HepG2 (cell line): Measurements from ENCODE around the gene BCL2. TPM values are rescaled to one million over a fixed set of nuclear protein-coding genes. Genes with fewer than 3 reads are reported as not detected.

Source experiments
- CBX5 ChIP-seq: sonication (generic); formaldehyde crosslinking; IDR thresholded peaks from 2 replicates; pipeline ENCODE4 v1.4.0; 2020; ENCODE audit warnings: missing genetic modification reagents, borderline replicate concordance
- ESRRA ChIP-seq: sonication (generic); formaldehyde crosslinking; IDR thresholded peaks from 2 replicates; pipeline ENCODE4 v1.5.1; 2020; ENCODE audit warnings: mild to moderate bottlenecking, low read depth, missing genetic modification reagents
- FOXK1 ChIP-seq: sonication (generic); formaldehyde crosslinking; IDR thresholded peaks from 2 replicates; pipeline ENCODE4 v1.4.0; 2020; ENCODE audit warnings: low read depth, missing genetic modification reagents, borderline replicate concordance
- IRF2 ChIP-seq: IDR thresholded peaks from 2 replicates; pipeline ENCODE4 v1.6.1; 2018; ENCODE audit warnings: missing genetic modification reagents, missing compliant biosample characterization
- NFIC ChIP-seq: IDR thresholded peaks from 2 replicates; pipeline ENCODE4 v1.6.1; 2012; ENCODE audit warnings: mild to moderate bottlenecking, low read length, inconsistent platforms
- NR3C1 ChIP-seq: sonication (generic); formaldehyde crosslinking; IDR thresholded peaks from 2 replicates; pipeline ENCODE4 v1.4.0; 2020; ENCODE audit warnings: missing genetic modification reagents
- SETDB1 ChIP-seq: sonication (generic); formaldehyde crosslinking; IDR thresholded peaks from 2 replicates; pipeline ENCODE4 v1.5.1; 2020; ENCODE audit warnings: missing genetic modification reagents, mild to moderate bottlenecking, borderline replicate concordance
- TOE1 ChIP-seq: sonication (generic); formaldehyde crosslinking; IDR thresholded peaks from 2 replicates; pipeline ENCODE4 v1.4.0; 2020; ENCODE audit warnings: mild to moderate bottlenecking, missing genetic modification reagents
- TSC22D2 ChIP-seq: sonication (generic); formaldehyde crosslinking; IDR thresholded peaks from 2 replicates; pipeline ENCODE4 v1.5.1; 2020; ENCODE audit warnings: missing genetic modification reagents, mild to moderate bottlenecking, borderline replicate concordance
- ZBTB21 ChIP-seq: sonication (generic); formaldehyde crosslinking; IDR thresholded peaks from 2 replicates; pipeline ENCODE4 v1.4.0; 2020; ENCODE audit warnings: missing genetic modification reagents
- ZNF33B ChIP-seq: sonication (generic); formaldehyde crosslinking; IDR thresholded peaks from 2 replicates; pipeline ENCODE4 v1.5.1; 2020; ENCODE audit warnings: mild to moderate bottlenecking, missing genetic modification reagents
- ZNF431 ChIP-seq: sonication (generic); formaldehyde crosslinking; IDR thresholded peaks from 2 replicates; pipeline ENCODE4 v1.9.0; 2022; ENCODE audit warnings: missing genetic modification reagents, low read depth, mild to moderate bottlenecking, borderline replicate concordance
- ZNF564 ChIP-seq: sonication (generic); formaldehyde crosslinking; IDR thresholded peaks from 2 replicates; pipeline ENCODE4 v1.8.1; 2023; ENCODE audit warnings: mild to moderate bottlenecking, missing genetic modification reagents
- ZNF7 ChIP-seq: IDR thresholded peaks from 2 replicates; pipeline ENCODE4 v1.6.1; 2016; ENCODE audit warnings: missing biosample characterization, missing genetic modification reagents
- ZNF737 ChIP-seq: sonication (generic); formaldehyde crosslinking; IDR thresholded peaks from 2 replicates; pipeline ENCODE4 v1.5.0; 2020; ENCODE audit warnings: missing genetic modification reagents, mild to moderate bottlenecking, borderline replicate concordance
- ZNF780A ChIP-seq: sonication (generic); formaldehyde crosslinking; IDR thresholded peaks from 2 replicates; pipeline ENCODE4 v1.8.0; 2022; ENCODE audit warnings: mild to moderate bottlenecking, missing genetic modification reagents, moderate library complexity
- ZSCAN25 ChIP-seq: sonication (generic); formaldehyde crosslinking; IDR thresholded peaks from 2 replicates; pipeline ENCODE4 v1.8.0; 2022; ENCODE audit warnings: mild to moderate bottlenecking, missing genetic modification reagents
- polyA plus RNA-seq, 8 experiments: library from polyadenylated mRNA; depleted of rRNA in 3 of 8; stranded (reverse) in 7 of 8; unstranded in 1 of 8; fragments of >200 nt; fragmentation: Illumina TruSeq in 4 of 8; extraction: Trizol in 4 of 8; gene quantifications; 2 replicates each; pipeline versions ENCODE4 v1.2.1 to v1.2.3, GENCODE V29; 2011 to 2016; ENCODE audit warnings: low read depth in 4 of 8, missing spikeins in 1 of 8, mixed read lengths in 1 of 8; ENCODE audit not compliant: insufficient read depth in 1 of 8
- total RNA-seq, 5 experiments: library from RNA; depleted of rRNA; stranded (reverse); fragments of >200 nt; fragmentation: Illumina TruSeq; extraction: Trizol; gene quantifications; 2 replicates each; pipeline ENCODE4 v1.2.3, GENCODE V29; 2016; ENCODE audit warnings: low read depth in 1 of 5
- TF ChIP-seq, protein P1 (sequence below): sonication (generic); formaldehyde crosslinking; IDR thresholded peaks from 2 replicates; pipeline ENCODE4 v1.4.0; 2020; ENCODE audit warnings: missing genetic modification reagents, mild to moderate bottlenecking, borderline replicate concordance
- TF ChIP-seq, protein P2 (sequence below): sonication (generic); formaldehyde crosslinking; IDR thresholded peaks from 2 replicates; pipeline ENCODE4 v1.4.0; 2020; ENCODE audit warnings: mild to moderate bottlenecking, missing genetic modification reagents, borderline replicate concordance
- TF ChIP-seq, protein P3 (sequence below): sonication (generic); formaldehyde crosslinking; IDR thresholded peaks from 2 replicates; pipeline ENCODE4 v1.9.0; 2021; ENCODE audit warnings: missing genetic modification reagents, mild to moderate bottlenecking, borderline replicate concordance
- TF ChIP-seq, protein P4 (sequence below): sonication (generic); formaldehyde crosslinking; IDR thresholded peaks from 2 replicates; pipeline ENCODE4 v1.5.0; 2020; ENCODE audit warnings: missing genetic modification reagents

The BCL2 gene
- total and polyA plus RNA-seq, 2 of the 13 experiments (the other 11 are each of a cell fraction or from before 2014, with no cell fraction given): 0.07 to 0.53 TPM

DNA sequence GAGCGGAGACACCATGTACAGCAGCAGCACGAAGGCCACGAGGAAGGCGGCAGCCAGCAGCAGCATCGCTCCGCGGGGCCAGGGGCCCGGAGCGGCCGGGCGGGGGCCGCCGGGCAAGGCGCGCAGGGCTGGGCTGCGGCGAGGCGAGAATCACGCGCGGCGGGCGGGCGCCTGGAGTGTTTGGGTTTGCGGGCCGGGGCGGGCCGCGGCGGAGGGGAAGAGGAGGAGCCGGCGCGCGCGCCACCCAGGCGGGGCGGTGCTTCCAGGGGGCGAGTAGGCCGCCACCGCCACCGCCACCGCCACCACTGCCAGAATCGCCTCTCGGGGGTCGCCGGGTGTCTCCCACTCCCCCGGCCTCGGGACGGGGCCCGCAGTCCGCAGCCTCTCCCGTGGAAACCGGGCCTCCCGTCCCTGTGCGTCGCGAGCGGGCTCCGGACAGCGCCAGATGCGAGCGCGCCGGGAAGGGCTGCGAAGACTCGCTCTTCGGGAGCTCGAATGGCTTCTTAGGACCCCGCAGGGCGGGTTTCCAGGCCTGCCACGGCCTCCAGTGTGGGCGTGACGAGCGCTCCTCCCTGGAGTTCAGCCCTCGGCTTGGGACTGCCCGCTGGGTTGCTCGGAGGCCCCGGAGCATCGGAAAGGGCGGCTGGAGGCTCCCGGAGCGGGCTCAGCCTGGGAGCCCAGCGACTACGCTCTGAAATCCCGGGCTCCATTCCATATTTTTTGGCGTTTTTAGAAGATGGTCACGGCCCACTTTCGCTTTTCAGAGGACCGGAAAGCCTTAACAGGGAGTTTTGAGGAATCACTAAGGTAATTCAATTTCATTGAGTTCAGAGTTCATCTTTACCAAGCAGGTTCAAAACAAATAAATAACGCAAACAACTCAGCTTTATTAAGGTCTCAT is 47.7 kb upstream of the BCL2 start, which contains the start of gene KDSR (continued):
- TF ChIP-seq ZNF7 (CRISPR knock-in tag) (no peak), SETDB1 (CRISPR knock-in tag) (no peak), FOXK1 (CRISPR knock-in tag) (peak; percentile 4; the same call in 1 of the 2 replicates), ZSCAN25 (no peak), NFIC (peak; percentile 74), ZNF564 (CRISPR knock-in tag) (peak; percentile 51; the same call in 1 of the 2 replicates), ZNF431 (CRISPR knock-in tag) (peak; percentile 53; the same call in 1 of the 2 replicates), IRF2 (CRISPR knock-in tag) (peak; percentile 97; the same call in 1 of the 2 replicates), ESRRA (CRISPR knock-in tag) (no peak), ZNF33B (peak; percentile 55; the same call in 1 of the 2 replicates), TSC22D2 (CRISPR knock-in tag) (peak; percentile 77), ZNF780A (CRISPR knock-in tag) (no peak; the same call in 1 of the 2 replicates), CBX5 (peak; percentile 28; the same call in 1 of the 2 replicates), NR3C1 (no peak), ZNF737 (CRISPR knock-in tag) (no peak), TOE1 (no peak), ZBTB21 (CRISPR knock-in tag) (no peak)
- TF ChIP-seq, protein P1, sequence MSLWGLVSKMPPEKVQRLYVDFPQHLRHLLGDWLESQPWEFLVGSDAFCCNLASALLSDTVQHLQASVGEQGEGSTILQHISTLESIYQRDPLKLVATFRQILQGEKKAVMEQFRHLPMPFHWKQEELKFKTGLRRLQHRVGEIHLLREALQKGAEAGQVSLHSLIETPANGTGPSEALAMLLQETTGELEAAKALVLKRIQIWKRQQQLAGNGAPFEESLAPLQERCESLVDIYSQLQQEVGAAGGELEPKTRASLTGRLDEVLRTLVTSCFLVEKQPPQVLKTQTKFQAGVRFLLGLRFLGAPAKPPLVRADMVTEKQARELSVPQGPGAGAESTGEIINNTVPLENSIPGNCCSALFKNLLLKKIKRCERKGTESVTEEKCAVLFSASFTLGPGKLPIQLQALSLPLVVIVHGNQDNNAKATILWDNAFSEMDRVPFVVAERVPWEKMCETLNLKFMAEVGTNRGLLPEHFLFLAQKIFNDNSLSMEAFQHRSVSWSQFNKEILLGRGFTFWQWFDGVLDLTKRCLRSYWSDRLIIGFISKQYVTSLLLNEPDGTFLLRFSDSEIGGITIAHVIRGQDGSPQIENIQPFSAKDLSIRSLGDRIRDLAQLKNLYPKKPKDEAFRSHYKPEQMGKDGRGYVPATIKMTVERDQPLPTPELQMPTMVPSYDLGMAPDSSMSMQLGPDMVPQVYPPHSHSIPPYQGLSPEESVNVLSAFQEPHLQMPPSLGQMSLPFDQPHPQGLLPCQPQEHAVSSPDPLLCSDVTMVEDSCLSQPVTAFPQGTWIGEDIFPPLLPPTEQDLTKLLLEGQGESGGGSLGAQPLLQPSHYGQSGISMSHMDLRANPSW (CRISPR knock-in tag): peak; percentile 26; the same call in 1 of the 2 replicates
- TF ChIP-seq, protein P2, sequence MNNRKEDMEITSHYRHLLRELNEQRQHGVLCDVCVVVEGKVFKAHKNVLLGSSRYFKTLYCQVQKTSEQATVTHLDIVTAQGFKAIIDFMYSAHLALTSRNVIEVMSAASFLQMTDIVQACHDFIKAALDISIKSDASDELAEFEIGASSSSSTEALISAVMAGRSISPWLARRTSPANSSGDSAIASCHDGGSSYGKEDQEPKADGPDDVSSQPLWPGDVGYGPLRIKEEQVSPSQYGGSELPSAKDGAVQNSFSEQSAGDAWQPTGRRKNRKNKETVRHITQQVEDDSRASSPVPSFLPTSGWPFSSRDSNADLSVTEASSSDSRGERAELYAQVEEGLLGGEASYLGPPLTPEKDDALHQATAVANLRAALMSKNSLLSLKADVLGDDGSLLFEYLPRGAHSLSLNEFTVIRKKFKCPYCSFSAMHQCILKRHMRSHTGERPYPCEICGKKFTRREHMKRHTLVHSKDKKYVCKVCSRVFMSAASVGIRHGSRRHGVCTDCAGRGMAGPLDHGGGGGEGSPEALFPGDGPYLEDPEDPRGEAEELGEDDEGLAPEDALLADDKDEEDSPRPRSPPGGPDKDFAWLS (CRISPR knock-in tag): no peak
- TF ChIP-seq, protein P3, sequence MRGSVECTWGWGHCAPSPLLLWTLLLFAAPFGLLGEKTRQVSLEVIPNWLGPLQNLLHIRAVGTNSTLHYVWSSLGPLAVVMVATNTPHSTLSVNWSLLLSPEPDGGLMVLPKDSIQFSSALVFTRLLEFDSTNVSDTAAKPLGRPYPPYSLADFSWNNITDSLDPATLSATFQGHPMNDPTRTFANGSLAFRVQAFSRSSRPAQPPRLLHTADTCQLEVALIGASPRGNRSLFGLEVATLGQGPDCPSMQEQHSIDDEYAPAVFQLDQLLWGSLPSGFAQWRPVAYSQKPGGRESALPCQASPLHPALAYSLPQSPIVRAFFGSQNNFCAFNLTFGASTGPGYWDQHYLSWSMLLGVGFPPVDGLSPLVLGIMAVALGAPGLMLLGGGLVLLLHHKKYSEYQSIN (CRISPR knock-in tag): no peak
- TF ChIP-seq, protein P4, sequence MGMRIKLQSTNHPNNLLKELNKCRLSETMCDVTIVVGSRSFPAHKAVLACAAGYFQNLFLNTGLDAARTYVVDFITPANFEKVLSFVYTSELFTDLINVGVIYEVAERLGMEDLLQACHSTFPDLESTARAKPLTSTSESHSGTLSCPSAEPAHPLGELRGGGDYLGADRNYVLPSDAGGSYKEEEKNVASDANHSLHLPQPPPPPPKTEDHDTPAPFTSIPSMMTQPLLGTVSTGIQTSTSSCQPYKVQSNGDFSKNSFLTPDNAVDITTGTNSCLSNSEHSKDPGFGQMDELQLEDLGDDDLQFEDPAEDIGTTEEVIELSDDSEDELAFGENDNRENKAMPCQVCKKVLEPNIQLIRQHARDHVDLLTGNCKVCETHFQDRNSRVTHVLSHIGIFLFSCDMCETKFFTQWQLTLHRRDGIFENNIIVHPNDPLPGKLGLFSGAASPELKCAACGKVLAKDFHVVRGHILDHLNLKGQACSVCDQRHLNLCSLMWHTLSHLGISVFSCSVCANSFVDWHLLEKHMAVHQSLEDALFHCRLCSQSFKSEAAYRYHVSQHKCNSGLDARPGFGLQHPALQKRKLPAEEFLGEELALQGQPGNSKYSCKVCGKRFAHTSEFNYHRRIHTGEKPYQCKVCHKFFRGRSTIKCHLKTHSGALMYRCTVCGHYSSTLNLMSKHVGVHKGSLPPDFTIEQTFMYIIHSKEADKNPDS: peak; percentile 60; the same call in 1 of the 2 replicates
